ENCODE data around the gene NTN4.

The NTN4 gene

DNA sequence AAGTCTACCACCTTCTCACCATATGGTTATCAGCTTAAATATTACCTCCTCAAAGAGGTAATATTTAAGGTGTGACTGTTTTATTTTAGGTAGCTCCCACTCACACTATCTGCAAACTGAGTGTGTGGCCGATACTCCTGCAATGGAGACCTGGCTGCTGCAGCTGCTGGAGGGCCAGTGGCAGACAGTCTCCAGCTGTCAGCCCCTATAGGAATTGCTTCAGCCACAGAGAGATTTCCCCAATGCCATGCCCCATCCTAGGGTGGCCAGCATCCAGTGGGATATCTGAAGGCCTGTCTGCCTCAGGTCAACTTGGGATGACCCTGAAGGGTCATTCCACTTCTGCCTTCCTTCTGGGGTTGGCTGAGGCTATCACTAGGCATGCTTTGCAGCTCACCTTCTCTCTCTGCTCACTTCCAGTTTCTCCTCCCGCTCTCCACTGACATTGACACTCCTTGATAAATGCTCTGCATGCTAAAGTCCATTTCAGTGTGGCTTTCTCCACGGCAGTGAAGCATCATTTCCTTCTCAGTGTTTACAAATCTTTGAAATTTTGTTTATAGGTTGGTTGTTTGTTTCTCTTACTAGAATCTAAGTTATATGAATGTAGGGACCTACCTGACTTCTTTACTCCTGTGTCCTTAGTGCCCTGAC is 149.1 kb downstream of the NTN4 start:
- TF ChIP-seq FOXP2 (optimal IDR thresholded peaks at IDR 0.05; ENCODE audit: borderline replicate concordance, extremely low read depth, extremely low read length, insufficient read depth) (no peak), POLR2AphosphoS5 (IDR thresholded peaks at IDR 0.05; ENCODE audit: low read depth, low read length) (no peak), TAF1 (IDR thresholded peaks at IDR 0.05; ENCODE audit: borderline replicate concordance, insufficient read depth, low read length) (no peak), SIN3A (IDR thresholded peaks at IDR 0.05; ENCODE audit: borderline replicate concordance, insufficient read depth, low read length) (no peak)
- TF ChIP-seq, protein P1, sequence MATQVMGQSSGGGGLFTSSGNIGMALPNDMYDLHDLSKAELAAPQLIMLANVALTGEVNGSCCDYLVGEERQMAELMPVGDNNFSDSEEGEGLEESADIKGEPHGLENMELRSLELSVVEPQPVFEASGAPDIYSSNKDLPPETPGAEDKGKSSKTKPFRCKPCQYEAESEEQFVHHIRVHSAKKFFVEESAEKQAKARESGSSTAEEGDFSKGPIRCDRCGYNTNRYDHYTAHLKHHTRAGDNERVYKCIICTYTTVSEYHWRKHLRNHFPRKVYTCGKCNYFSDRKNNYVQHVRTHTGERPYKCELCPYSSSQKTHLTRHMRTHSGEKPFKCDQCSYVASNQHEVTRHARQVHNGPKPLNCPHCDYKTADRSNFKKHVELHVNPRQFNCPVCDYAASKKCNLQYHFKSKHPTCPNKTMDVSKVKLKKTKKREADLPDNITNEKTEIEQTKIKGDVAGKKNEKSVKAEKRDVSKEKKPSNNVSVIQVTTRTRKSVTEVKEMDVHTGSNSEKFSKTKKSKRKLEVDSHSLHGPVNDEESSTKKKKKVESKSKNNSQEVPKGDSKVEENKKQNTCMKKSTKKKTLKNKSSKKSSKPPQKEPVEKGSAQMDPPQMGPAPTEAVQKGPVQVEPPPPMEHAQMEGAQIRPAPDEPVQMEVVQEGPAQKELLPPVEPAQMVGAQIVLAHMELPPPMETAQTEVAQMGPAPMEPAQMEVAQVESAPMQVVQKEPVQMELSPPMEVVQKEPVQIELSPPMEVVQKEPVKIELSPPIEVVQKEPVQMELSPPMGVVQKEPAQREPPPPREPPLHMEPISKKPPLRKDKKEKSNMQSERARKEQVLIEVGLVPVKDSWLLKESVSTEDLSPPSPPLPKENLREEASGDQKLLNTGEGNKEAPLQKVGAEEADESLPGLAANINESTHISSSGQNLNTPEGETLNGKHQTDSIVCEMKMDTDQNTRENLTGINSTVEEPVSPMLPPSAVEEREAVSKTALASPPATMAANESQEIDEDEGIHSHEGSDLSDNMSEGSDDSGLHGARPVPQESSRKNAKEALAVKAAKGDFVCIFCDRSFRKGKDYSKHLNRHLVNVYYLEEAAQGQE (IDR thresholded peaks at IDR 0.05; ENCODE audit: insufficient read depth in 1 of 2, low read depth in 2 of 2, low read length in 2 of 2) = no peak

DNA sequence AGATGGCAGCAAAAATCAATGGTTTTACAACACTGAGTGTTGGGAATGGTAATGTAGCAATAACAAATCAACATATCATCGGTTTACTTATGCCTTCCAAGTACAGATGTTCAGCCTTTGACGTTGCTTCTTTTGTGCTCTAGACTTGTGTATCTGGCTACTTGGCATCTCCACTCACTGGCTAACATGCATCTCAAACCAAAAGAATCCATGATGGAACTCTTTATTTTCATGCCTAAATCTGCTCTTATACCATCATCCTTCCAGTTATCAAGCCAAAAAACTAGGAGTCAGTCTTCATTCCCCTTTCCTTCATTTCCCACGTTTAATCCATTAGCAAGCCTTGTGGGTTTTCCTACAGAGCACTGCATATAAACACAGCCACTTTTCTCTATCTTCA is 150.0 kb downstream of the NTN4 start:
- TF ChIP-seq POLR2AphosphoS5 (IDR thresholded peaks at IDR 0.05; ENCODE audit: low read depth, low read length) (no peak), FOXP2 (optimal IDR thresholded peaks at IDR 0.05; ENCODE audit: borderline replicate concordance, extremely low read depth, extremely low read length, insufficient read depth) (no peak), TAF1 (IDR thresholded peaks at IDR 0.05; ENCODE audit: borderline replicate concordance, insufficient read depth, low read length) (no peak), SIN3A (IDR thresholded peaks at IDR 0.05; ENCODE audit: borderline replicate concordance, insufficient read depth, low read length) (no peak)
- TF ChIP-seq, protein P1 (IDR thresholded peaks at IDR 0.05; ENCODE audit: insufficient read depth in 1 of 2, low read depth in 2 of 2, low read length in 2 of 2) = no peak

DNA sequence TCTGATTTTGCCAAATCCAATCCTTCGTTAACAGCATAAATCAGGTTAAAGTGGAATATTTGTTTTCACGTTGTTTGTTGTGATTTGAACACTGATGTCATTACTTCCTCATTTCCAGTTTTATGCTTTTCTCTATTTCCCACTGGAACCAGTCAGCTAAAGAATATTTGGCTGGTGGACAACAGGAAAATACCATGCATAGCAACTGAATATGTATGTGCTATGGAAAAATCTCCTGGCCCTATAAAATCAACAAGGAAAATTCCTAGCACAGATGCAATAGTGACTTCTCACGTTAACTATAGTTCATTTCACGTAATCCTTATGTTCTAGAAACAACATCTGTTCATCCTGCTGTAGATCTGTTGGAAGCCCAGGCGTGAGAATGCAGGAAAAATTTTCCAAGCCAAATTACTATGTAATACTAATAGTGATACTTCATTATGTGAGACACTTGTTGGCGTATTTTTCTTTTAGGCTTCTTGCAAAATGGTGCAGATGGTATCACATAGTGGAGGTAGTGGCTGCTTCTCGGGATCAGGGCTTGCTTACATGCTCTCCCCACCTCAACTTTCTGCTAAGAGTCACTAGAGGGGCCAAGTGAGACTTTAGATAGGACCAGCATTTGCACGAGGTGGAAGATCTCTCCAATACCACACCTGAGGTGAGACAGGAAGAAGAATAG is 153.0 kb downstream of the NTN4 start:
- TF ChIP-seq TAF1 (IDR thresholded peaks at IDR 0.05; ENCODE audit: borderline replicate concordance, insufficient read depth, low read length) (no peak), SIN3A (IDR thresholded peaks at IDR 0.05; ENCODE audit: borderline replicate concordance, insufficient read depth, low read length) (no peak), FOXP2 (optimal IDR thresholded peaks at IDR 0.05; ENCODE audit: borderline replicate concordance, extremely low read depth, extremely low read length, insufficient read depth) (no peak), POLR2AphosphoS5 (IDR thresholded peaks at IDR 0.05; ENCODE audit: low read depth, low read length) (no peak)
- TF ChIP-seq, protein P1 (IDR thresholded peaks at IDR 0.05; ENCODE audit: insufficient read depth in 1 of 2, low read depth in 2 of 2, low read length in 2 of 2) = no peak

DNA sequence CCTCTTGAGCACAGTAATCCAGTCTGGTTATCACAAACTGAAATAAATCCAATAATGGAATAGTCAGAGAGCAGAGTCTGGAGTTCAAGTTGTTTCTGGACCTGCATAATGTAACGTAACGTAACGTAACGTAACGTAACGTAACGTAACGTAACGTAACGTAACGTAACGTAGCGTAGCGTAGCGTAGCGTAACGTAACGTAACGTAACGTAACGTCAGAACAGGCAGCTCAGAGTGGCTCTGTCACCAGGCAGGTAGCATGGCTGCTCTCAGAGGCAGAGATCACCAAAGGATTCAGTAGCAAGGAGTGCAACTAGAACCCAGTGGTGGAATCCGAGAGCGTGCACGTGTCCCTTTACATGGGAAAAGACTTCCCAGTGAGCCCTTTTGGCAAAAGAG is 153.6 kb downstream of the NTN4 start:
- TF ChIP-seq, protein P1 (IDR thresholded peaks at IDR 0.05; ENCODE audit: insufficient read depth in 1 of 2, low read depth in 2 of 2, low read length in 2 of 2) = no peak
- no peak for TF ChIP-seq FOXP2 (optimal IDR thresholded peaks at IDR 0.05; ENCODE audit: borderline replicate concordance, extremely low read depth, extremely low read length, insufficient read depth)
- TF ChIP-seq SIN3A (IDR thresholded peaks at IDR 0.05; ENCODE audit: borderline replicate concordance, insufficient read depth, low read length) = no peak
- TF ChIP-seq TAF1 (IDR thresholded peaks at IDR 0.05; ENCODE audit: borderline replicate concordance, insufficient read depth, low read length) = no peak
- TF ChIP-seq POLR2AphosphoS5 (IDR thresholded peaks at IDR 0.05; ENCODE audit: low read depth, low read length) = no peak

All from PFSK-1 (cell line).